Measurements from ENCODE around the gene DTNB. TPM values are rescaled to one million over a fixed set of nuclear protein-coding genes. Genes with fewer than 3 reads are reported as not detected.

DTNB gene
- total RNA-seq, 4 donors from 2014 or later = 3.0 to 7.5 (median 4.3) TPM

- DNase-seq (ENCODE audit: extremely low spot score) = no peak
- H3K4me1 ChIP-seq = peaks cover 0 to 3% (median 1%) of the 10 kb centered on the region in 4 donors
- WGBS = 97% methylated on average over 5 of the region's 5 CpGs
- no peak overlapping the region for H3K27ac ChIP-seq (replicated peaks in 1 of 4)
- H3K4me3 ChIP-seq = no peak overlapping the region
- H3K9me3 ChIP-seq = no peaks in the 10 kb centered on the region
- no peaks in the 10 kb centered on the region for H3K36me3 ChIP-seq
- H3K27me3 ChIP-seq = no peaks in the 10 kb centered on the region
- TF ChIP-seq POLR2AphosphoS5 (IDR thresholded peaks at IDR 0.05) (no peak), EP300 (IDR thresholded peaks at IDR 0.05) (no peak), POLR2A (IDR thresholded peaks at IDR 0.05; ENCODE audit: low read depth) (no peak), CTCF (IDR thresholded peaks at IDR 0.05) (no peak)
- intact Hi-C loops (cut with DNase I) = no loop called here
These were observed 176.0 kb downstream of the DTNB start for GRCh38 chr2:25497229-25497917.

GRCh38 chr2:25494616-25495015, 178.8 kb downstream of the DTNB start:
- Histone ChIP-seq H3K27me3 (no peaks in the 10 kb centered on the region), H3K27ac (replicated peaks in 1 of 4) (no peak overlapping the region), H3K36me3 (no peaks in the 10 kb centered on the region), H3K4me1 (peaks cover 0 to 9% (median 4%) of the 10 kb centered on the region in 4 donors), H3K4me3 (no peak overlapping the region), H3K9me3 (no peaks in the 10 kb centered on the region)
- intact Hi-C loops (cut with DNase I) = no loop called here
- DNase-seq (ENCODE audit: extremely low spot score) = no peak
- 89% methylated on average over 2 of the region's 2 CpGs for WGBS
- TF ChIP-seq POLR2AphosphoS5 (IDR thresholded peaks at IDR 0.05) (no peak), POLR2A (IDR thresholded peaks at IDR 0.05; ENCODE audit: low read depth) (no peak), CTCF (IDR thresholded peaks at IDR 0.05) (no peak), EP300 (IDR thresholded peaks at IDR 0.05) (no peak)

GRCh38 chr2:25493207-25493606, 180.2 kb downstream of the DTNB start:
- intact Hi-C loops (cut with DNase I) = no loop called here
- Histone ChIP-seq H3K4me3 (no peak overlapping the region), H3K4me1 (peaks cover 0 to 9% (median 4%) of the 10 kb centered on the region in 4 donors), H3K27me3 (no peaks in the 10 kb centered on the region), H3K36me3 (no peaks in the 10 kb centered on the region), H3K9me3 (no peaks in the 10 kb centered on the region), H3K27ac (replicated peaks in 1 of 4) (no peak overlapping the region)
- DNase-seq (ENCODE audit: extremely low spot score) = no peak
- WGBS = 91% methylated on average over 1 of the region's 1 CpG
- no peak for TF ChIP-seq POLR2AphosphoS5 (IDR thresholded peaks at IDR 0.05)
- TF ChIP-seq POLR2A (IDR thresholded peaks at IDR 0.05; ENCODE audit: low read depth) = no peak
- TF ChIP-seq EP300 (IDR thresholded peaks at IDR 0.05) = no peak
- no peak for TF ChIP-seq CTCF (IDR thresholded peaks at IDR 0.05)

- no peak for DNase-seq (ENCODE audit: extremely low spot score)
- H3K4me1 ChIP-seq = peaks cover 0 to 9% (median 4%) of the 10 kb centered on the region in 4 donors
- H3K27me3 ChIP-seq = no peaks in the 10 kb centered on the region
- H3K4me3 ChIP-seq = no peak overlapping the region
- 90% methylated on average over 3 of the region's 3 CpGs for whole genome bisulfite sequencing
- TF ChIP-seq CTCF (IDR thresholded peaks at IDR 0.05) = no peak
- TF ChIP-seq POLR2AphosphoS5 (IDR thresholded peaks at IDR 0.05) = no peak
- TF ChIP-seq POLR2A (IDR thresholded peaks at IDR 0.05; ENCODE audit: low read depth) = no peak
- no peak for TF ChIP-seq EP300 (IDR thresholded peaks at IDR 0.05)
- H3K27ac ChIP-seq (replicated peaks in 1 of 4) = no peak overlapping the region
- no peaks in the 10 kb centered on the region for H3K36me3 ChIP-seq
- intact Hi-C loops (cut with DNase I) = no loop called here
- no peaks in the 10 kb centered on the region for H3K9me3 ChIP-seq
These were observed 180.7 kb downstream of the DTNB start for GRCh38 chr2:25492726-25493125.

All from esophagus muscularis mucosa (tissue), 4 donors.